ENCODE measurements around the gene DCDC2C.

GRCh38 chr2:3741867-3742602, 38.7 kb downstream of the DCDC2C start:
- TF ChIP-seq CTCF (conservative IDR thresholded peaks at IDR 0.05; ENCODE audit: low read depth, low read length) (peak; percentile 25; the same call in 1 of the 2 replicates), EZH2 (IDR thresholded peaks at IDR 0.05; ENCODE audit: borderline replicate concordance, low read depth, low read length, poor library complexity, severe bottlenecking) (no peak)

Measured in A673 (cell line).